ENCODE measurements around the gene SNN. TPM values are rescaled to one million over a fixed set of nuclear protein-coding genes. Genes with fewer than 3 reads are reported as not detected.

The SNN gene
- total and polyA plus RNA-seq, 2 of the 4 experiments (the other 2 are of a cell fraction): 10.0 to 13.0 TPM

GRCh38 chr16:11681976-11682654 lies 13.9 kb downstream of the SNN start (continued):
- no peak for TF ChIP-seq BHLHE40 (IDR thresholded peaks at IDR 0.05; ENCODE audit: low read depth, low read length)

- no peaks in the 10 kb centered on the region for H3K27me3 ChIP-seq (ENCODE audit: control insufficient read depth, insufficient read depth, low read length)
- H3K79me1 ChIP-seq (ENCODE audit: low read depth in 1 of 2, low read length in 2 of 2): peaks cover 39 to 76% of the 10 kb centered on the region in 2 experiments
- peaks cover 25% of the 10 kb centered on the region for H3K4me1 ChIP-seq (ENCODE audit: control insufficient read depth, insufficient read depth, low read length)
- no TSS peak for BruUV-seq (replicated peaks)
- no peak overlapping the region for H3K56ac ChIP-seq (ENCODE audit: extremely low read depth, insufficient read depth, low read length)
- H3K4ac ChIP-seq (ENCODE audit: low read depth, low read length): peak overlapping the region; percentile 2; the same call in 1 of the 2 replicates
- peaks cover 23% of the 10 kb centered on the region for H3K9me1 ChIP-seq (ENCODE audit: insufficient read depth, low read length)
- no peak overlapping the region for H2AK9ac ChIP-seq (replicated peaks; ENCODE audit: low read depth, low read length, poor library complexity)
- no peak overlapping the region for H3K27ac ChIP-seq (ENCODE audit: insufficient read depth, low read length)
- H4K5ac ChIP-seq (ENCODE audit: low read depth, low read length): no peak overlapping the region
- H3K4me3 ChIP-seq (ENCODE audit: insufficient read depth, low read depth, low read length): no peak overlapping the region
- peak overlapping the region; percentile 21 for H2BK5ac ChIP-seq (ENCODE audit: low read depth, low read length, poor library complexity, severe bottlenecking)
- no peak overlapping the region for H2BK120ac ChIP-seq (ENCODE audit: low read depth, low read length)
- 0 out of 2 replicates have a peak overlapping the region, but pooled peaks have one; percentile 3 for H3K18ac ChIP-seq (ENCODE audit: low read depth, low read length)
- H3K23ac ChIP-seq (ENCODE audit: low read depth, low read length): no peak overlapping the region
- no peak overlapping the region for H2AK5ac ChIP-seq (ENCODE audit: low read depth, low read length)
- peak overlapping the region; percentile 21; the same call in 1 of the 2 replicates for H3K4me2 ChIP-seq (ENCODE audit: low read depth, low read length)
- peaks cover 64% of the 10 kb centered on the region for H4K20me1 ChIP-seq (ENCODE audit: insufficient read depth, low read length)
- no peak overlapping the region for H4K91ac ChIP-seq (ENCODE audit: insufficient read depth, low read depth, low read length)
- H2BK20ac ChIP-seq (ENCODE audit: low read depth, low read length): no peak overlapping the region
- intact Hi-C loops (cut with micrococcal nuclease) (no loop called here), in situ Hi-C loops (cut with MboI; ENCODE audit: low sequenced_read_pairs) (no loop called here), dilution Hi-C loops (cut with HindIII; ENCODE audit: low sequenced_read_pairs, unreplicated experiment) (no loop called here)
- no peak overlapping the region for H2AFZ ChIP-seq (replicated peaks; ENCODE audit: low read length, poor library complexity)
- no peak overlapping the region; the same call in 2 of the 3 replicates for H2BK15ac ChIP-seq (ENCODE audit: low read depth, low read length)
- 0 out of 2 replicates have a peak overlapping the region, but pooled peaks have one; percentile 2 for H3K14ac ChIP-seq (replicated peaks; ENCODE audit: low read depth, low read length)
- TF ChIP-seq RFX5 (IDR thresholded peaks at IDR 0.05; ENCODE audit: low read depth, low read length): no peak
- TF ChIP-seq NFE2L2 (IDR thresholded peaks at IDR 0.05; ENCODE audit: low read depth, low read length): peak; percentile 92
- no peak for TF ChIP-seq SMC3 (IDR thresholded peaks at IDR 0.05; ENCODE audit: low read depth, low read length)
- TF ChIP-seq CTCF (conservative IDR thresholded peaks at IDR 0.05; ENCODE audit: low read depth, low read length): no peak
- TF ChIP-seq CHD1 (IDR thresholded peaks at IDR 0.05; ENCODE audit: low read depth, low read length): no peak
- no peak for TF ChIP-seq POLR2A (IDR thresholded peaks at IDR 0.05; ENCODE audit: low read depth, low read length)
- TF ChIP-seq MAFK (IDR thresholded peaks at IDR 0.05; ENCODE audit: low read depth, low read length): peak; percentile 50
- peak; percentile 59 for TF ChIP-seq BHLHE40 (IDR thresholded peaks at IDR 0.05; ENCODE audit: low read depth, low read length)
- peak; percentile 91 for TF ChIP-seq FOS (IDR thresholded peaks at IDR 0.05; ENCODE audit: low read depth, low read length)
- peak; percentile 61 for TF ChIP-seq CEBPB (IDR thresholded peaks at IDR 0.05; ENCODE audit: low read depth, low read length)
- TF ChIP-seq ELK1 (IDR thresholded peaks at IDR 0.05; ENCODE audit: borderline replicate concordance, low read depth, low read length): no peak
- TF ChIP-seq RCOR1 (IDR thresholded peaks at IDR 0.05; ENCODE audit: insufficient replicate concordance, low read length): no peak
- TF ChIP-seq MAZ (IDR thresholded peaks at IDR 0.05; ENCODE audit: borderline replicate concordance, low read depth, low read length): no peak
- no peak for TF ChIP-seq MXI1 (IDR thresholded peaks at IDR 0.05; ENCODE audit: borderline replicate concordance, low read depth, low read length)
- WGBS, 2 experiments (ENCODE audit: extremely low coverage in 2 of 2, insufficient read length in 1 of 2): no CpG with 5 or more reads among the region's 5 CpGs
- ChIA-PET CTCF (interaction anchor here (1.7 kb wide), 1 partner anchor 276 kb away, joined by 5 read pairs; no protein-coding TSS in a partner anchor), POLR2A (ENCODE audit: unreplicated experiment) (no interaction called here)
- H3K9ac ChIP-seq (ENCODE audit: low read depth, low read length): no peak overlapping the region
- no peaks in the 10 kb centered on the region for H3K9me3 ChIP-seq (ENCODE audit: control insufficient read depth, insufficient read depth, low read length)
- peaks cover 44% of the 10 kb centered on the region for H3K36me3 ChIP-seq (ENCODE audit: control insufficient read depth, insufficient read depth, low read length)
- ATAC-seq (ENCODE audit: low read depth) (peak; percentile 75), DNase-seq (peak; percentile 99)
- H4K8ac ChIP-seq (ENCODE audit: low read depth in 2 of 2, low read length in 2 of 2): no peak overlapping the region
Observed at GRCh38 chr16:11682655-11683096, 14.4 kb downstream of the SNN start.
